Rectal smooth muscle tissue (tissue), 1 donor: ENCODE results near the gene TNFRSF8.

Source experiments
- H3K27ac ChIP-seq: one replicate; pipeline ENCODE4 v1.7.0; 2013; ENCODE audit warnings: low read depth, low read length, inconsistent platforms
- H3K27me3 ChIP-seq: one replicate; pipeline ENCODE4 v1.7.0; 2013; ENCODE audit warnings: low read length; ENCODE audit not compliant: control insufficient read depth, insufficient read depth
- H3K36me3 ChIP-seq: one replicate; pipeline ENCODE4 v1.7.0; 2013; ENCODE audit warnings: low read length; ENCODE audit not compliant: control insufficient read depth, insufficient read depth
- H3K4me1 ChIP-seq: one replicate; pipeline ENCODE4 v1.7.0; 2013; ENCODE audit warnings: low read length; ENCODE audit not compliant: control insufficient read depth, insufficient read depth
- H3K4me3 ChIP-seq: one replicate; pipeline ENCODE4 v1.7.0; 2013; ENCODE audit warnings: low read length
- H3K9ac ChIP-seq: one replicate; pipeline ENCODE4 v1.7.0; 2013; ENCODE audit warnings: low read length

TNFRSF8 gene

GRCh38 chr1:12075195-12076114 lies 12.4 kb downstream of the TNFRSF8 start:
- no peak overlapping the region for H3K9ac ChIP-seq
- no peaks in the 10 kb centered on the region for H3K36me3 ChIP-seq
- H3K27ac ChIP-seq = no peak overlapping the region
- H3K4me3 ChIP-seq = no peak overlapping the region
- H3K27me3 ChIP-seq = no peaks in the 10 kb centered on the region
- H3K4me1 ChIP-seq = no peaks in the 10 kb centered on the region

GRCh38 chr1:12076425-12077005 lies 13.4 kb downstream of the TNFRSF8 start:
- Histone ChIP-seq H3K27ac (no peak overlapping the region), H3K4me3 (no peak overlapping the region), H3K36me3 (no peaks in the 10 kb centered on the region), H3K9ac (no peak overlapping the region), H3K4me1 (no peaks in the 10 kb centered on the region), H3K27me3 (no peaks in the 10 kb centered on the region)

GRCh38 chr1:12078575-12078937 lies 15.5 kb downstream of the TNFRSF8 start:
- no peak overlapping the region for H3K4me3 ChIP-seq
- no peak overlapping the region for H3K9ac ChIP-seq
- no peaks in the 10 kb centered on the region for H3K36me3 ChIP-seq
- no peaks in the 10 kb centered on the region for H3K4me1 ChIP-seq
- H3K27me3 ChIP-seq = no peaks in the 10 kb centered on the region
- no peak overlapping the region for H3K27ac ChIP-seq

- no peaks in the 10 kb centered on the region for H3K4me1 ChIP-seq
- H3K27me3 ChIP-seq = no peaks in the 10 kb centered on the region
- H3K27ac ChIP-seq = no peak overlapping the region
- no peak overlapping the region for H3K9ac ChIP-seq
- H3K4me3 ChIP-seq = no peak overlapping the region
- H3K36me3 ChIP-seq = no peaks in the 10 kb centered on the region
These were observed 16.1 kb downstream of the TNFRSF8 start for GRCh38 chr1:12078938-12079861.

GRCh38 chr1:12080156-12080555 lies 17.1 kb downstream of the TNFRSF8 start:
- Histone ChIP-seq H3K4me1 (no peaks in the 10 kb centered on the region), H3K36me3 (no peaks in the 10 kb centered on the region), H3K27me3 (no peaks in the 10 kb centered on the region), H3K9ac (no peak overlapping the region), H3K27ac (no peak overlapping the region), H3K4me3 (no peak overlapping the region)

- H3K9ac ChIP-seq = no peak overlapping the region
- no peak overlapping the region for H3K27ac ChIP-seq
- H3K4me3 ChIP-seq = no peak overlapping the region
- H3K36me3 ChIP-seq = no peaks in the 10 kb centered on the region
- no peaks in the 10 kb centered on the region for H3K27me3 ChIP-seq
- no peaks in the 10 kb centered on the region for H3K4me1 ChIP-seq
These were observed 17.9 kb downstream of the TNFRSF8 start for GRCh38 chr1:12080773-12081556.

- no peak overlapping the region for H3K27ac ChIP-seq
- no peaks in the 10 kb centered on the region for H3K4me1 ChIP-seq
- no peaks in the 10 kb centered on the region for H3K27me3 ChIP-seq
- H3K9ac ChIP-seq = no peak overlapping the region
- no peak overlapping the region for H3K4me3 ChIP-seq
- H3K36me3 ChIP-seq = no peaks in the 10 kb centered on the region
These were observed 18.7 kb downstream of the TNFRSF8 start for GRCh38 chr1:12081648-12082396.

GRCh38 chr1:12082988-12083387 lies 19.9 kb downstream of the TNFRSF8 start:
- H3K36me3 ChIP-seq = no peaks in the 10 kb centered on the region
- H3K9ac ChIP-seq = no peak overlapping the region
- H3K27ac ChIP-seq = no peak overlapping the region
- no peak overlapping the region for H3K4me3 ChIP-seq
- no peaks in the 10 kb centered on the region for H3K4me1 ChIP-seq
- H3K27me3 ChIP-seq = no peaks in the 10 kb centered on the region

- no peaks in the 10 kb centered on the region for H3K36me3 ChIP-seq
- H3K4me3 ChIP-seq = no peak overlapping the region
- H3K27me3 ChIP-seq = no peaks in the 10 kb centered on the region
- H3K4me1 ChIP-seq = no peaks in the 10 kb centered on the region
- H3K9ac ChIP-seq = no peak overlapping the region
- no peak overlapping the region for H3K27ac ChIP-seq
These were observed 20.7 kb downstream of the TNFRSF8 start for GRCh38 chr1:12083766-12084165.

- H3K27ac ChIP-seq = no peak overlapping the region
- H3K4me3 ChIP-seq = no peak overlapping the region
- H3K36me3 ChIP-seq = no peaks in the 10 kb centered on the region
- no peaks in the 10 kb centered on the region for H3K27me3 ChIP-seq
- no peaks in the 10 kb centered on the region for H3K4me1 ChIP-seq
- no peak overlapping the region for H3K9ac ChIP-seq
These were observed 22.6 kb downstream of the TNFRSF8 start for GRCh38 chr1:12085643-12086260.

- Histone ChIP-seq H3K4me3 (no peak overlapping the region), H3K9ac (no peak overlapping the region), H3K27me3 (no peaks in the 10 kb centered on the region), H3K36me3 (no peaks in the 10 kb centered on the region), H3K4me1 (no peaks in the 10 kb centered on the region), H3K27ac (no peak overlapping the region)
These were observed 24.8 kb downstream of the TNFRSF8 start for GRCh38 chr1:12087797-12088314.
